NT2/D1 (cell line): ENCODE results near the gene RNF7.

Experiments
- SUZ12 ChIP-seq: IDR thresholded peaks from 2 replicates; pipeline ENCODE4 v1.6.1; 2011; ENCODE audit not compliant: insufficient read length, insufficient read depth; ENCODE audit errors: extremely low read depth
- YY1 ChIP-seq: IDR thresholded peaks from 2 replicates; pipeline ENCODE4 v1.6.1; 2011; ENCODE audit not compliant: insufficient read length, insufficient read depth
- ZNF274 ChIP-seq: IDR thresholded peaks from 2 replicates; pipeline ENCODE4 v1.6.1; 2011; ENCODE audit warnings: mild to moderate bottlenecking, low read depth, low read length

DNA sequence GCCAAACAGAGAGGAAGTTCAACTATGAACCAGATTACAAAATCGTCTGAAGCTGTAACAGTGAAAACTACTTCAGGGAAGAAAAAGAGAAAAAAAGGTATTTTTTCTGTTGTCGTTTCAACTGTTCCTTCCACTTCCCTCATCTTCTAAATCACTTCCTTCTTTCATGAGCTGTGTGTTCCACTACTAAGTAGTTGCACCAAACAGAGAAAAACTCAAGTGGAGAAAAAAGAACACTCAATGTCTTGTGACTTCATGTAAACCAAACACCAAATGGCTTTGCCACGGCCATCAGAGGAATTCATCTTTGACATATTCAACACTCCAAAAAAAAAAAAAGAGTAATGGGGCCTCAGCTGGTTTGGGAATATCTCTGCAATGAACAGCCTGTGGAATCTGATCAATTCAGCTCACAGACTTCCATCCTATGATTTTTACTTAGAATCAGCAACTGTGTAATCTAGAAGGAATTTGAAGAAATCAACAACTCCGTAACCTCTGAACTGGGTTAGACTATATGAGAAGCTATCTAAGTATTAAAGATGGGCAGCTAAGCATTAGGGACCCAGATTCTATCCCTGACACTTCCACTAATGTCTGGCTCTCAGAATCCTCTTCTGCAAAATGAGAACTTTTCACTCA lies 47.5 kb upstream of the RNF7 start:
- TF ChIP-seq YY1 (no peak), ZNF274 (no peak), SUZ12 (no peak)
